GM06990 (cell line): ENCODE measurements around the gene SLC30A9.

Experiments used
- DNase-seq: peaks from one replicate; pipeline ENCODE4 v3.0.0-alpha.2; 2011; ENCODE audit not compliant: insufficient read length; ENCODE audit errors: extremely low read depth
- H3K27me3 ChIP-seq: replicated peaks from 2 replicates; pipeline ENCODE4 v1.6.0; 2011; ENCODE audit warnings: low read length; ENCODE audit not compliant: control insufficient read depth, insufficient read depth
- H3K36me3 ChIP-seq: 2 replicates; pipeline ENCODE4 v1.5.1; 2011; ENCODE audit warnings: low read length; ENCODE audit not compliant: control insufficient read depth, insufficient read depth
- H3K4me3 ChIP-seq: replicated peaks from 2 replicates; pipeline ENCODE4 v1.5.1; 2011; ENCODE audit warnings: low read depth, mild to moderate bottlenecking, control low read depth, low read length
- CTCF ChIP-seq: IDR thresholded peaks from 2 replicates; pipeline ENCODE4 v1.5.1; 2011; ENCODE audit warnings: low read length, control low read depth, mild to moderate bottlenecking, inconsistent platforms; ENCODE audit not compliant: insufficient read depth, poor library complexity, severe bottlenecking

Gene SLC30A9

GRCh38 chr4:41990365-41991111, at the start of gene SLC30A9:
TSS of gene SLC30A9 (plus strand) at chr4:41990530. CDS start at chr4:41990652, 122 bp downstream.
- no peaks in the 10 kb centered on the region for H3K36me3 ChIP-seq
- DNase-seq: peak; percentile 90
- no peaks in the 10 kb centered on the region for H3K27me3 ChIP-seq
- peak within 1 kb of the TSS; percentile 97 for H3K4me3 ChIP-seq
- peak; percentile 20 for TF ChIP-seq CTCF

- DNase-seq: no peak
- no peak for TF ChIP-seq CTCF
- H3K27me3 ChIP-seq: no peaks in the 10 kb centered on the region
- H3K36me3 ChIP-seq: no peaks in the 10 kb centered on the region
- H3K4me3 ChIP-seq: no peak overlapping the region
Measured at GRCh38 chr4:41940834-41941233, 49.5 kb upstream of the SLC30A9 start.

DNA sequence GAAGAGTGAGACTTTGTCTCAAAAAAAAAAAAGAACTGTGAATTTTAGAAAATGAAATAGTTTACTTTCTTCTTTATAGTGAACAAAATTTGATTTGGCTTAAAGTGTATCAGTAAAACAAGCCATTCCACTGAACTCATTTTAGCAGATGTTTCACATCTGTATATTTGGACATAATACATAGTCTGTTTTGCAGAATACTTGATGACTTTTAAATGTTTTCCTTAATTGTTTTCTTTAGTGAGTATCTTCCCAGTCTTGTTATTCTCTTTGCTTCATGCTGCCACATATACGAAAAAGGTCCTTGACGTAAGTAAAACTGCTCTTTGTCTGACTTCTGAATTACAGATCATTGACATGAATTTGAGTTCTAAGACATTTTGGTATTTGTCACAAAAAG, 46.8 kb upstream of the SLC30A9 start:
- H3K36me3 ChIP-seq: no peaks in the 10 kb centered on the region
- DNase-seq: no peak
- no peaks in the 10 kb centered on the region for H3K27me3 ChIP-seq
- H3K4me3 ChIP-seq: no peak overlapping the region
- no peak for TF ChIP-seq CTCF

GRCh38 chr4:41944089-41944488, 46.2 kb upstream of the SLC30A9 start:
- no peaks in the 10 kb centered on the region for H3K36me3 ChIP-seq
- H3K4me3 ChIP-seq: no peak overlapping the region
- no peak for TF ChIP-seq CTCF
- no peaks in the 10 kb centered on the region for H3K27me3 ChIP-seq
- DNase-seq: no peak

- H3K36me3 ChIP-seq: peaks cover 1% of the 10 kb centered on the region
- DNase-seq: no peak
- no peak overlapping the region for H3K4me3 ChIP-seq
- H3K27me3 ChIP-seq: no peaks in the 10 kb centered on the region
- TF ChIP-seq CTCF: no peak
Measured at GRCh38 chr4:41949531-41949930, 40.8 kb upstream of the SLC30A9 start.
